IPS-18c (cell line): Measurements from ENCODE around the gene ECE2.
A peak's percentile ranks its signal among the peaks of the same experiment; 100 is the strongest.
"Not testable (repeated sequence)": the region's sequence is repeated elsewhere in the genome, so short reads cannot be mapped to it uniquely, and the experiment has no call there.

Experiments
- H3K4me3 ChIP-seq: 2 replicates; pipeline ENCODE4 v1.7.0; 2013; ENCODE audit warnings: low read depth, mild to moderate bottlenecking, low read length, moderate library complexity; ENCODE audit not compliant: insufficient read depth
- H3K9me3 ChIP-seq: one replicate; pipeline ENCODE4 v1.6.1; 2013; ENCODE audit warnings: mild to moderate bottlenecking, low read length, moderate library complexity; ENCODE audit not compliant: control insufficient read depth, insufficient read depth

ECE2 gene

DNA sequence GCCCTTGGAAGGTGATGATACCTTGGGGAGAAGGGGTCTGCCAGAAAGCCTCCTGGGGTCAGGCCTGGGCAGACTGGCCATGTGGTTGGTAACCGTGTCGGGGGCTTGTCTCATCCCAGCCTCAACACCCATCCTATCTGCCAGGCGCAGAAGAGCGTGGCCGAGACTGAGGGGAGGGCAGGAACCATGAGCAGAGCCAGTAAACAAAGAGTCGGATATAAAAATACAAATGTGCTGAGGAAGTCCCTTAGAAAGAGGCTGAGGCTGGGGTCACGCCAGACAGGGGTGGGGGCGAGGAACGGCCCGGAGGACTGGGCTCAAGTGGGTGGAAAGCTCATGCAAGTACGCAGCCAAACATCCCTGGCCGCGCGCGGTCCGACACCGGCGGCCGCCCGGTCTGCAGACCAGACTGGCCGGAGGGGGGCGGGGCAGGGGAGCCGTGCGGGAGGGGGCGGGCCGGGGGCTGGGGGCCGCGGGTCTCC lies 16.4 kb upstream of the ECE2 start:
- Histone ChIP-seq H3K9me3 (peaks cover 2% of the 10 kb centered on the region), H3K4me3 (no peak overlapping the region)

DNA sequence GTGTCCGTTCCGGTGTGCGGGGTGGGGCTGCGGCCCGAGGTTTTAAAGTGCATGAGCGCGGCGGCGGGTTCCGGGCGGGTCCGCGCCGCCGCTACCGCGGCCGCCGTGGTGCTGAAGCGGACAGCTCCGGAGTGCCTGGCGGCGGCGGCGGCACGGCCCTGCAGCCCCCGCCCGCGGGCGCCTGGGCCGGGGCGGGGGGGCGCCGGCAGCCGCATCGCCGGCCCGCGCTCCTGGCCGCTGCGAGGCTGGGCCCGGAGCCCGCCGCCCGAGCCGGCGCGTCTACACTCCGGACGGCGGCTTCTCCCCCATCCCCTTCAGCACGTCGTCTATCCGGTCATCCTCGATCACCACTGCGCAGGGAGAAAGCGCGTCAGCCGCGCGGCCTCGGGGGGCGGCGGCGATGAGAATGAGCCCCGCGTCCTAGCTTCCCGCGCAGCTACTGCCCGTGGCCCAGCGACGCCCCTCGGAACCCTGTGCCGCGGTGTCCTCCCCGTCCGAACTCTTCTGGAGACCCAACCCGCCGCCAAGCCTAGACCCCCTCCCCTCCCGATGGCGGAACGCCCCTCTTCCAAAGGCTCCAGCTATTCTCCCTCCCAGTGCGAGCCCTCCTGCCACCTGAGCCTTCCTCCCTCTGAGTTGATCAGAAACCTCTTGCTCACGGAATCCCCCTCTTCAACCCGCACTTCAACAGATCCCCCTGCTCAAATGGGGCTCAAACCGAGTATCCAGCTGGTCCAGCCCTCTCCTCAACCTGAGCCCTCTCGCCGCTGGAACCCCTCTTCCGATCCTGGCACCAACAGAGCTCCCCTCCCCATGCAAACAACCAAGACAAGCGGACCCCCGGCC lies 15.7 kb upstream of the ECE2 start:
- Histone ChIP-seq H3K4me3 (peak overlapping the region; percentile 63), H3K9me3 (peaks cover 2% of the 10 kb centered on the region)

DNA sequence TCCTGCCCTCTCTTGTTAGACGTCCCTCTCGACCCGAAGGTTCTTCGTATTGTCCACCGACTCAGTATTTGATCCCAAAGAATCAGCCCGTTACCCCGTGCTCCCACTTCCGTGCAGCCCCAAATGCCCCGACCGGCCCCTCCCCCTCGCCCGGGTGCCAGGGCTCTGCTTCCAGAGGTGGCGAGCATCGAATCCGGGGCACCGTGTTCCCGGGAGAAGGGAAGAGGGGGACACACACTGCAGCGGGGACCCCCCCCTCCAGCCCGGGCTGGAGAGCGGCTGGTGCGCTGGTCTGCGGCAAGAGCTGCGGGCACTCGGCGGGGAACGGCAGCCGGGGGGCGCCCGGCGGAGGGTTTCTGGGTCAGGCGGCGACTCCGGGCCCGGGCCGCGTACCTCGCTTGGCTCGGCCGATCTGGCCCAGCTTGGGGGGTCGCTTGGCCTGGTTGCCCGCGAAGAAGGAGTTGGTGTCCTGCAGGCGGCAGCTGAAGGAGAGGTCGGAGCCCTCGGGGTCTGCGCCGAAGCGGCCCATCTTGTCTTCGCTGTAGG lies 15.0 kb upstream of the ECE2 start:
- Histone ChIP-seq H3K4me3 (peak overlapping the region; percentile 63), H3K9me3 (peaks cover 2% of the 10 kb centered on the region)

DNA sequence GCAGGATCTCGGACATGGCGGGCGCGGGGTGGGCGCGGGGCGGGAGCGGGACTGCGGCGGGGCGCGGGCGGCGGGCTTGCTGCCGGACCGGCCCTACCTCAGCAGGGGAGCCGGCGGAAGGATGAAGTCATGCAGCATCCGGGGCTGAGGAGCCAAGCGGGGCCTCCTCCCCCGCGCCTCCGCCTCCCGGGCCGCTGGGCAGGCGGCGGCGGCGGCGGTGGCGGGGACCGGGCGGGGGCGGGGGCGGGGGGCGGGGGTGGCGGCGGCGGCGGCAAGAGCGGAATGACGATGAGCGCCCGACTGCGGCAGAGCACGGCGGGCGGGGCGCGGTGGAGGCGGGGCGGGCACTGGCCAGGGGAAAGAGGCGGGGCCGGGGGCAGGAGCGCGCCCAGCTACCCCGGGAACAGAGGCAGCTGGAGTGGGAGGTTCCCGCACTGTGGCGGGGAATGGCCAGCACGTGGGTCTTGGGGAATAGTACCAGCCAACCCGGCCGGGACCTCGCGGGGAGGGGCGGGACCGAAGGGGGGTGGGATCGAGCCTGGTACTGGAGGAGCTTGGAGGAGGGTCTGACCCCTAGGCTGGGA lies 14.5 kb upstream of the ECE2 start, which contains the start of gene CAMK2N2:
CAMK2N2 (minus strand) TSS at position 284 of the 584 bp plus-strand sequence; CDS start at position 16, 268 bp downstream.
- H3K4me3 ChIP-seq = peak within 1 kb of the TSS; percentile 71
- peaks cover 2% of the 10 kb centered on the region for H3K9me3 ChIP-seq

DNA sequence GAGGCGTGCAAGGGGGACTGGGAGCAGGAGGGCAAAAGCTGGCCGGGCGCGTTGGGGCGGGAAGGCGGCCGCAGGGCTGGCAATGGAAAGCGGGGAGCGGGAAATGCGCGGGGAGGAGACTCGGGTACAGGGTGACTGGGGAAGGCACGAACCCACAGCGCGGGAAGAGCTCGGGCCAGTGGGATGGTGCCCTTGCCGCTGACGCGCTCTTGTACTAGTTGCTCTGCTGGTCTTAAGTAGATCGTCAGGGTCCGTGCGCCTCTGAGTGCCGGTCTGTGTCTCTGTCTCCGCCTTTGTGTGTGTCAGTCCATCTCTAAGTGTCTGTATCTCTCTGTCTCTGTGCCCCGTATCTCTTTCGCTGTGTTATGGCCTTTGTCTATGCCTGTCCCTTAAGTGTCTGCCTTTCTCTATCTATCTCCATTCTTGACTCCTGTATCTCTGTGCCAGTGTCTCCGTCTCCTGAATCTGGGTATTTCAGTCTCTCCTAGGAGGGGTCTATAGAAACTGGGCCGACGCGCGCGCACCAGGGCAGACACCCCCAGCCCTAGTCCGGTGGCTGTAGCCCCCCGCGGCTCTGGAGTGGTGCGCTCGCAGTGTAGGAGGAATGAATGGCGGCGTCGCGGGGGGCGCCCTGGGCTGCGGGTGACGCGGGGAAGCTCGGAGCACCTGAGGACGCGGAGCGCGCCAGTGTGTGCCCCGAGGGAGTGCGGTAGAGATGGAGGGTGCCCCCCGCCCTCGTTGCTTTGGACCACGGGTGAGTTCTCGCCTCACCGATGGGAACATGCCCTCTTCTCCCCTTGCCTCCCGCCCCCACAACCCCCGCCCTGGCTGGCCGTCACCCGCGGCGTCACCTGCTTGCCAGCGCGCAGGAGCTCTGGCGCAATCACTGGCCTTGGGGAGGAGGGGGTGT lies 13.7 kb upstream of the ECE2 start:
- Histone ChIP-seq H3K4me3 (peak overlapping the region; percentile 71), H3K9me3 (peaks cover 2% of the 10 kb centered on the region)

DNA sequence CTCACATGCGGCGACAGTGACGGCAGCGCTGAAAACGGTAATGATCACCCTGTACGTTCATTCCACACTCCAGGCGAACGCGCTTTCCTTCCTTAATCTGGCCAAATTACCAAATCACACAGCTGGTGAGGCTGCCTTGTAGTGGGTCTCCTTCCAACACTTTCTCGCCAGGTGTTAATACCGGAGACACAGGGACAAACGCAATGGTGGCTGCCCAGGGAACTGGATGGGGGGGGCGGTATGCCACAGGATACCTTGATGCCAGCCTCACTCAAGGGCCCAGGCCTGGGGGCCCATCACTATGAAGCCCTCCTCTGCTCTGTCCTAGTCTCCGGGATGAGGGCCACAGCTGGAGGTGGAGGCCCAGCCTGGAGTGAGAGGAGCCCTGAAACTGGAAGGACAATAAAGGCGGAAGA lies 13.1 kb upstream of the ECE2 start:
- Histone ChIP-seq H3K4me3 (peak overlapping the region; percentile 71; the same call in 1 of the 2 replicates), H3K9me3 (peaks cover 4% of the 10 kb centered on the region)

DNA sequence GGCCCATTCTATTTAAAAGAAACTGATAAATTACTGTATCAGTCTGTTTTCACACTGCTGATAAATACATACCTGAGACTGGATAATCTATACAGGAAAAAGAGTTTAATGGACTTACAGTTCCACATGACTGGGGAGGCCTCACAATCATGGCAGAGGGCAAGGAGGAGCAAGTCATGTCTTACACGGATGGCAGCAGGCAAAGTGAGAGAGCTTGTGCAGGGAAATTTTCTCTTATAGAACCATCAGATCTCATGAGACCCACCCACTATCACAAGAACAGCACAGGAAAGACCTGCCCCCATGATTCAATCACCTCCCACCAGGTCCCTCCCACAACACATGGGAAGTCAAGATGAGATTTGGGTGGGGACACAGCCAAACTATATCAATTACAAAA lies 8.6 kb upstream of the ECE2 start:
- H3K9me3 ChIP-seq, H3K4me3 ChIP-seq: not testable (repeated sequence)

DNA sequence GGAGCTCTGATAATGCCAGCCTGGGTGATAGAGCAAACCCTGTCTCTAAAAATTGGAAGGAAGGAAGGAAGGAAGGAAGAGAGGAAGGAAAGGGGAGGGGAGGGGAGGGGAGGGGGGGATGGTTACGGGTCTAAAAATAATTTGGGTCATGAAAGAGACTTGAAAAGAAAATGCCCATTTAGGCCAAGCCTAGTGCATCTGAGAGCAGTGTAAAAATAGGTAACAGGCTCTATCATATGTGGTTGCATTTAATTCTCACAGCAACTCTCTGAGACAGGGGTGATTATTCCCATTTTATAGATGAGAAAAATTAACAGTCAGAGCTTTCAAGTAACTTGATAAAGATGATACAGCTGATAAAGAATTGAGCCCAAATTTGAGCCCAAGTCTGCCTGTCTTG lies 3.6 kb upstream of the ECE2 start:
- Histone ChIP-seq H3K4me3 (no peak overlapping the region), H3K9me3 (peaks cover under 1% of the 10 kb centered on the region)

DNA sequence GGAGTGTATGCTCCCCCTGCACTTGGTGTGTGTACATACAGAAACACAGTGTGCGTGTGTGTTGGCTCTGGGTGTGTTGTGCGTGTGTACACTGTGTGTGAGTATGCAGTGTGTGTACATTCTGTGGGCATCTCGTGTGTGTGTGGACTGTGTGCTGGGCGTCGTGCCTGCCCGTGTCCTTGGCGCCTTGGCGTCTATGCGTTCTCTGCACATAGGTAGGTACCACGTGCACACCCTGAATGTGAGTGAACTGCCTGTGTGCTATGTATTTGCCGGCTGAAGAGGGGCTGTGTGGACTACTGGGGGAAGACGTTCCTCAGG lies 481 bp upstream of the ECE2 start:
- Histone ChIP-seq H3K9me3 (no peaks in the 10 kb centered on the region), H3K4me3 (0 out of 2 replicates have a peak overlapping the region, but pooled peaks have one; percentile 21)

DNA sequence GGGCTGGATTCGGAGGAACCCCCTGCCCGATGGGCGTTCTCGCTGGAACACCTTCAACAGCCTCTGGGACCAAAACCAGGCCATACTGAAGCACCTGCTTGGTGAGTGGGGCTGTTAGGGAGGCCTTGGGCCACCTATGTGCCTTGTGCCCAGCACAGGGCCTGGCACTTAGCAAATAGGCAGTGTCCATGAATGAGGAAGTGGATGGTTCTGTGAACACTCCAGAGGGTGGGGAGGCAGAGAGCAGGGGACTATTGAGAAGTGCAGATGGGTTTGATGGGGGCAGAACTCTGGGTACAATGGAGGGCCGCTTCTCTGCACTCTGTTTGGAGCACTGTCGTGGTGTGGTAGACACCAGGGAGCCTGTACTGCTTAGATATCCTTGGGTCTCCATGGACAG lies 1.5 kb downstream of the ECE2 start:
- Histone ChIP-seq H3K9me3 (no peaks in the 10 kb centered on the region), H3K4me3 (no peak overlapping the region)

DNA sequence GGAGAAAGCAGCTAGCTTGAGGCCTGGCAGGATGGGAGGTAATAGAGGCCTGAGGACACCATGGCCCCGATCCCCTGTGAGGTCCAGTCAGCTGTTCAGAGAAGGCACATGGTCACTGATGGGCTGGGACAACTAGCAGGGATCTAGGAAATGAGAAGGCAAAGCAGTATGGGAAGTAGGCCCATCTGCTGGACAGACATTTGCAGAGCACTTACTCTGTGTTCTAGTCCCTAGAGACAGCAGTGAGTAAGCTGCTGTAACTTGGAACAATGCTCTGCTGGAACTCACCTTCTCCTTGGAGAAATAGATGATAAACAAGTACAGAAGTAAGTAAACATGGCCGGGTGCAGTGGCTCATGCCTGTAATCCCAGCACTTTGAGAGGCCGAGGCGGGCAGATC lies 7.1 kb downstream of the ECE2 start:
- no peak overlapping the region for H3K4me3 ChIP-seq
- H3K9me3 ChIP-seq = no peaks in the 10 kb centered on the region

DNA sequence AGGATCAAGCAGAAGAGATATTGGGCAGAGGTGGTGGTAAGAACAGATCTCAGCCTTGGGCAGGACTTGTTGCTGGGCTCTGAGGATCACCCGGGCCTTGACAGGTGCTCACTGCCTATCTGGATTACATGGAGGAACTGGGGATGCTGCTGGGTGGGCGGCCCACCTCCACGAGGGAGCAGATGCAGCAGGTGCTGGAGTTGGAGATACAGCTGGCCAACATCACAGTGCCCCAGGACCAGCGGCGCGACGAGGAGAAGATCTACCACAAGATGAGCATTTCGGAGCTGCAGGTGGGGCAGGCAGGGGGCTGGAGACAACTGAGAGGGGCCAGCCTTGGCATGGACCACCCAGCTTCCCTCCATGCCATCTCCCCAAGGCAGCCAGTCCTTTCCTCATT lies 7.9 kb downstream of the ECE2 start:
- no peaks in the 10 kb centered on the region for H3K9me3 ChIP-seq
- H3K4me3 ChIP-seq = no peak overlapping the region

DNA sequence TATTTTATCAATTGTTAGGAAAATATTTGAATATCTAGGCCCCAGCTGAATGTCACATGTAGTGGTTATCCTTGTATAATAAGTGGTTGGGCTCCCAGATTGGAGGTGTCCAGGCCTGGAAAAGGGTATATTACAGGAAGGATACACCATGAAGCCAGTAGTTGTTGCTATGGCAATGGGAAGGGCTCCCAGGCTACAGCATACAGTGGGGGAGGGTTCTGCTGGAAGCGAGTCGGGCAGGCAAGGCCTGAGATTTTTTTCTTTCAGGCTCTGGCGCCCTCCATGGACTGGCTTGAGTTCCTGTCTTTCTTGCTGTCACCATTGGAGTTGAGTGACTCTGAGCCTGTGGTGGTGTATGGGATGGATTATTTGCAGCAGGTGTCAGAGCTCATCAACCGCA lies 8.9 kb downstream of the ECE2 start:
- H3K9me3 ChIP-seq = no peaks in the 10 kb centered on the region
- no peak overlapping the region for H3K4me3 ChIP-seq

DNA sequence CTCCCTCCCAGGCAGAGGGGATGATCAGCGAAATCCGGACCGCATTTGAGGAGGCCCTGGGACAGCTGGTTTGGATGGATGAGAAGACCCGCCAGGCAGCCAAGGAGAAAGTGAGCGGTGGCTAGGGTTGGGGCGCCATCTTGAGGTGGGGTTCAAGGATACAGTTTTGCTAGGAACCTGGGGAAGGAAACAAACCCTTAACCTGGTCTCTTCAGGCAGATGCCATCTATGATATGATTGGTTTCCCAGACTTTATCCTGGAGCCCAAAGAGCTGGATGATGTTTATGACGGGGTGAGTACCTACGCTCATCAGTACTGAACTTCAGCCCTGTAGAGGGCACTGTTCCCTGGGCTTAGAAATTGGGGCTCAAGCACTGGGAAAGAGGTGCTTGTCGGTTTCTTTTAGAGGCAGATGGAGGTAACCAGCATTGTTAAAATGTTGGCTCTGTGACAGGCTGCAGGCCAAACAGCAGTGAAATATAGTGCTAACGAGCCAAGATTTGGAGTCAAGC lies 13.7 kb downstream of the ECE2 start:
- H3K9me3 ChIP-seq = no peaks in the 10 kb centered on the region

DNA sequence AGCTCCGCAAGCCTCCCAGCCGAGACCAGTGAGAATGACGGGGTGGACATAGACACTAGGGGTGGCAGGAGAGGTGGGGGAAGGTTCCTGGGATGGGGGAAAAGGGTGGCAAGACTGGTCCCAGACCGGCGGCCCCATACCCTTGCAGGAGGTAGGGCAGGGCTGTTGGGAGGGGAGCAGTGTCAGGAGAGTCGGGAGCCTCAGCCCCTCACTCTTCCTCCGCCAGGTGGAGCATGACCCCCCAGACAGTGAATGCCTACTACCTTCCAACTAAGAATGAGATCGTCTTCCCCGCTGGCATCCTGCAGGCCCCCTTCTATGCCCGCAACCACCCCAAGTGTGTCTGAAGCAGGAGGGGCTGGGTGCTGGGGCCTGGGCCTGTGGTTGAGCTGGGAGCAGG lies 14.5 kb downstream of the ECE2 start:
- H3K4me3 ChIP-seq = no peak overlapping the region
- no peaks in the 10 kb centered on the region for H3K9me3 ChIP-seq

More for the DNA sequence above, 13.7 kb downstream of the ECE2 start:
- no peak overlapping the region for H3K4me3 ChIP-seq

DNA sequence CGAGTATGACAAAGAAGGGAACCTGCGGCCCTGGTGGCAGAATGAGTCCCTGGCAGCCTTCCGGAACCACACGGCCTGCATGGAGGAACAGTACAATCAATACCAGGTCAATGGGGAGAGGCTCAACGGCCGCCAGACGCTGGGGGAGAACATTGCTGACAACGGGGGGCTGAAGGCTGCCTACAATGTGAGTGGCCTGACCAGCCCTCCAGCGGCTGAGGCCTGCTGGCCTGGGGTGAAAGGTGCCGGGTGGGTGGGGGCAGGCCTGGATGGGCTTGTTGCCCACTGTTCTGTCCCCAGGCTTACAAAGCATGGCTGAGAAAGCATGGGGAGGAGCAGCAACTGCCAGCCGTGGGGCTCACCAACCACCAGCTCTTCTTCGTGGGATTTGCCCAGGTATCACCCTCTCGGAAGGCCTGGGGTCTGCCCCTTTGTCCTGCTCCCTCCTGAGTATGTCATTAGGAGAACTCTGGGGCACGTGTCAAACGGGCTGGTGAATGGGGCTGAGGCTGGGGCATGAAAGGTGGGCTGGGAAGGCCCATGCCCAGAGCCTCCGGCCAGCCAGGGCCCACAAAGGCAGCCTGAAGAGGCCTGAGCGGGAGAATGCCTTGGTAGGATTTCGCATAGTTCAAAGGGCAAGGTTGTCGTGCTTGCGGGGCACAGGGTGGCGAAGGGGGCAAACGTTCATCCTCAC lies 15.4 kb downstream of the ECE2 start:
- Histone ChIP-seq H3K4me3 (no peak overlapping the region), H3K9me3 (no peaks in the 10 kb centered on the region)
